Measurements from ENCODE around the gene VEGFA.

DNA sequence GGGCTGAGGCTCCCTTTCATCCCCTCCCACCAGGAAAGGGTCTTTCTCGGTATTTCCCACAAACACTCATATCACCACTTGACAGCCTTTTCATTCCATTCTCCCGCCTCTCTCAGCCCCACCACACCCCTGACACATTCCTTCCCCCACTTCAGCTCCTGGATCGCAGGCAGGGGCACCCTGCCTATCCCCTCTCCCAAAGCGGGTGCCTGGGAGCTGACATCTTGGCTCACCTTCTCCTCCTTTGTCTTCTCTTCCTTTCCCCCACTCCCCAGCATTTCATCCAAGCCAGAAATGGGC, 10.2 kb upstream of the VEGFA start:
- TF ChIP-seq, protein P1, sequence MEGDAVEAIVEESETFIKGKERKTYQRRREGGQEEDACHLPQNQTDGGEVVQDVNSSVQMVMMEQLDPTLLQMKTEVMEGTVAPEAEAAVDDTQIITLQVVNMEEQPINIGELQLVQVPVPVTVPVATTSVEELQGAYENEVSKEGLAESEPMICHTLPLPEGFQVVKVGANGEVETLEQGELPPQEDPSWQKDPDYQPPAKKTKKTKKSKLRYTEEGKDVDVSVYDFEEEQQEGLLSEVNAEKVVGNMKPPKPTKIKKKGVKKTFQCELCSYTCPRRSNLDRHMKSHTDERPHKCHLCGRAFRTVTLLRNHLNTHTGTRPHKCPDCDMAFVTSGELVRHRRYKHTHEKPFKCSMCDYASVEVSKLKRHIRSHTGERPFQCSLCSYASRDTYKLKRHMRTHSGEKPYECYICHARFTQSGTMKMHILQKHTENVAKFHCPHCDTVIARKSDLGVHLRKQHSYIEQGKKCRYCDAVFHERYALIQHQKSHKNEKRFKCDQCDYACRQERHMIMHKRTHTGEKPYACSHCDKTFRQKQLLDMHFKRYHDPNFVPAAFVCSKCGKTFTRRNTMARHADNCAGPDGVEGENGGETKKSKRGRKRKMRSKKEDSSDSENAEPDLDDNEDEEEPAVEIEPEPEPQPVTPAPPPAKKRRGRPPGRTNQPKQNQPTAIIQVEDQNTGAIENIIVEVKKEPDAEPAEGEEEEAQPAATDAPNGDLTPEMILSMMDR (conservative IDR thresholded peaks at IDR 0.05; ENCODE audit: low read length) = no peak
- no peak for TF ChIP-seq EZH2phosphoT487 (IDR thresholded peaks at IDR 0.05; ENCODE audit: borderline replicate concordance)

All from Loucy (cell line).